Pulmonary artery endothelial cell (primary cell): ENCODE measurements around the gene ADAMTS7. TPM values are rescaled to one million over a fixed set of nuclear protein-coding genes. Genes with fewer than 3 reads are reported as not detected.
"Not testable (repeated sequence)": the region's sequence is repeated elsewhere in the genome, so short reads cannot be mapped to it uniquely, and the experiment has no call there.

ENCODE experiments used
- DNase-seq: peaks from one replicate; pipeline ENCODE4 v3.0.0-alpha.2; 2011; ENCODE audit warnings: low read depth, low spot score
- total RNA-seq: library from RNA; depleted of rRNA; stranded (reverse); fragments of >200 nt; gene quantifications from 2 replicates; pipeline ENCODE4 v1.2.3, GENCODE V29; 2014

Gene ADAMTS7
- total RNA-seq, 1 donor from 2014 or later = 6.6 TPM

DNA sequence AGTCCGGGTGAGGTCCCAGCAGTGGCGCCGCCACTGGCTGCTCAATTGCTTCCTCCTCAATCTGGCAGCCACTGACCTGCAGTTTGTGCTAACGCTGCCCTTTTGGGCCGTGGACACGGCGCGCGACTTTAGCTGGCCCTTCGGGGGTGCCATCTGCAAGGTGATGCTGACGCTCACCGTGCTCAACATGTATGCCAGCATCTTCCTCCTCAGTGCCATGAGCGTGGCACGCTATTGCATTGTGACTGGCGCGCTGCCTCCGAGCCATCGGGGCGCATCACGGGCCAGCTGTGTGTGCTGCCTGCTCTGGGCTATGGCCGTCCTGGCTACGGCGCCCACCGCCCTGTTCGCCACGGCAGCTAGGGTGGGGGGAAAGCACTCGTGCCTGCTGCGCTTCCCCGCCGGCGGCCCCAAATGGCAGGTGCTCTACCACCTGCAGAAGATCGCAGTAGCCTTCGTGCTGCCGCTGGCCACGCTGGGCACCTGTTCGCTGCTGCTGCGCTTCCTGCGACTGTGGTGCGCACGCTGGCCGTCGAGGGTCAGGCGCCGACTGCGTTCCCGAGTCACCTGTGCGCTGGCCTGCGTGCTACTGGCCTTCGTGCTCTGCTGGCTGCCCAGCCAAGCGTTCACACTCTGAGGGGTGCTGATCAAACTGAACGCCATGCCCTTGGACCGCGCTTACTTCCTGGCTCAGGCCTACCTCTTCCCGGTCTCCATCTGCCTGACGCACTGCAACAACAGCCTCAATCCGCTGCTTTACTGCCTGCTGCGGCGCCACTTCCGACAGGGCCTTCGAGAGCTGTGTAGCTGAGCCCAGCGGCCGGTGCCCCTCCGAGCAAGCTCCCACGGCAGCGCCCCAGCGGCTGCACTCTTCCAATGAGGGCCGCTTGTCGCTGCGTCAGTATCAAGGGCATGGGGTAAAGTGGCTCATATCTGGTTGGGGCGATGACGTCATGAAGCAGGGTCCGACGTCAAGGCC, 20.3 kb upstream of the ADAMTS7 start:
- DNase-seq = no peak

DNA sequence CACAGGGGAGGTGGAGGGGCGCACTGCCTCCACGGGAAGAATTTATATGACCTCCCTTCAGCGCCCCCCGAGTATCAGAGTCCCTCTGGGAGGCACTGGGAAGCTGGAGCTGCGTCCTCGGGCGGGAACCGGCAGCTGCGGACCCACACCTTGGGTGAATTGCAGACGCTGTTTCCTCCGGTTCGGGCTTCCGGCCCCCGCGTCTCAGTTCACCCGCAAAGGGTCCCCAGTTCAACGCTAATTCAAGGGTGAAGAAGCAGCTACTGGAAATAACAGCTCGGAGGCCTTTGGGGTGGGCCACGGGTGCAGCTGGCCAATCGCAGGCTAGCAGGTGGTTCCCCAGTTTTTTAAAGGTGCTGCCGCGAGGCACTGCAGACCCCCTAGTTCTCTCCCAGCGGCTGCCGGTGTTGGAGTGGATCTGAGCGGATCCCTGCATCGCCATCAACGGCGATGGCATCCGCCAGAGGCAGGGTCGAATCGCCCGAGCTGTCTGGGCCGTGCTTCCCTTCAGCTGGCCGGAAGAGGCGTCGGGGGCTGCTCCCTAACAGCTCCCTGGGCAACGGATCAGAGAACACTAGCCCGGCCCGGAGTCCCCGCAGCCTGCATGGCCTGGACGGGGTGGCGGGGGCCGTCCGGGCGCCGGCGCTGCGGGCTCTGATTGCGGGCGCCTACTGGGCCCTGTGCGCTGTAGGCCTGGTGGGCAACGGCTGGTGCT, 19.4 kb upstream of the ADAMTS7 start:
- no peak for DNase-seq

- no peak for DNase-seq
Observed at GRCh38 chr15:78828920-78829319, 17.7 kb upstream of the ADAMTS7 start.

- DNase-seq = no peak
Observed at GRCh38 chr15:78822514-78822913, 11.2 kb upstream of the ADAMTS7 start.

- no peak for DNase-seq
Observed at GRCh38 chr15:78811825-78812183, 540 bp upstream of the ADAMTS7 start.

- no peak for DNase-seq
Observed at GRCh38 chr15:78810362-78811123, 721 bp downstream of the ADAMTS7 start.

DNA sequence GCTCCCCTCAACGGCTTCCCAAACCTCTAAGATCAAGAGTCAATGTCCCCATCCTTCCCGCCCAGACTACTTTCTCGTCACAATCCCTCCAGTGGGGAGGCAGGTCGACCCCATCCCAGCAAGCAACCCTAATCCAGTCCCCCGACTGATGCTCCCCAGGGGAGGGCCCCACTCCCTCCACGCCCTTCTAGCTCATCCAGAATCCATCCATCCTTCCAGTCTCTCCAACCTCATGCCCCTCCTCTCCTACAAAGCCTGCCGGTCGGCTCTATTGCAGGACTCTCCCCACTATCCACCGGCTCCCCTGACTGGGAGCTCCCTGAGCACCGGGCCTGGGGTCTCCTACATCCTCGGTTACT, 1.3 kb downstream of the ADAMTS7 start:
- DNase-seq = no peak

GRCh38 chr15:78808550-78808949, 2.7 kb downstream of the ADAMTS7 start:
- DNase-seq = no peak

- no peak for DNase-seq
Observed at GRCh38 chr15:78807359-78807758, 3.9 kb downstream of the ADAMTS7 start.

- no peak for DNase-seq
Observed at GRCh38 chr15:78804391-78804792, 6.9 kb downstream of the ADAMTS7 start.

DNA sequence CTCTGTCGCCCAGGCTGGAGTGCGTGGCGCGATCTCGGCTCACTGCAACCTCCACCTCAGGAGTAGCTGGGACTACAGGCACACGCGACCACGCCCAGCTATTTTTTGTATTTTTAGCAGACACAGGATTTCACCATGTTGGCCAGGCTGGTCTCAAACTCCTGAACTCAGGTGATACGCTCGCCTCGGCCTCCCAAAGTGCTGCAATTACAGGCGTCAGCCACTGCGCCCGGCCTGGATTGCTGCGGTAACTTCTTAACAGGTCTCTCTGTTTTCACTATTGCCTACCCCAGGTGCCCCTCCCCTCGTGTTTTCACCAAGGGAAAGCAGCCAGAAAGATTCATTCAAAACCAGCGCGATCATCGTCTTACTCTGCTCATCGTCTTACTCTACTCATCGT, 10.5 kb downstream of the ADAMTS7 start:
- no peak for DNase-seq

GRCh38 chr15:78800189-78800588, 11.1 kb downstream of the ADAMTS7 start:
- no peak for DNase-seq

DNA sequence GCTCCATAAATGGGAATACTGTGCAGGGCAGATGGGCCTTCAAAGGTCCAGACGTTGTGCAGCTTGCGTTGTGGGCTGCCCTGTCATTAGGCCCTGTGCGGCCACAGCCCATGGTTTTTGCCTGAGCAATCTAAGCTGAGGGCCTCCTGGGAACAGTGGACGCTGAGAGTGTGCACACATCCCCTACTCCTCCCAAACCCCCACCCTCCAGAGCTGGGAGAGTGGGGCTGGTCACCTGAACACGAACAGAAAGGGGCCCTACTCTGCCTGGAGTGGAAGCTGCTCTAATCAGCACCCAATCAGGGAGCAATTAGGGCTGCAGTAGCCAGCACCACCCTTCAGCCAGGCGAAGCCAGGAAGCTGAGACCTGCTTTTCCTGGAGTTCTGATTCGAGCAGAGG, 12.2 kb downstream of the ADAMTS7 start:
- not testable (repeated sequence) for DNase-seq

- not testable (repeated sequence) for DNase-seq
Observed at GRCh38 chr15:78798355-78798754, 12.9 kb downstream of the ADAMTS7 start.

DNA sequence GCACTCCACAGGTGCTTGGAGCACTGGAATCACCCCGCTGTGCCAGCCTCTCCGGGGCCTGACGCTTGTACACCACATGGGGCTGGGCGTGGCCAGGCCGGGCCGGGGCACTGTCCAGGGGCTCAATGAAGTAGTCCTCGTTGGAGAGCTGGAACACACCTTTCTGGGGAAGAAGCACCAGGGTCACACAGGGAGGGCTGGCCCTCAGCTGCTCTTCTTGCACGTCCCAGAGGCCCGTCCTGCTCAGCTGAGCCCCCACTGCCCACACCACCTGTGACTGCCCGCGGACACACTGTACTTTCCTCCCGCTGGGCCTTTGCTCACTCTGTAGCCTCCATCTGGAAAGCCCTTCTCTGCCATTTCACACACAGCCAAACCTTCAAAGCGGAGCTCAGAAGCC, 13.3 kb downstream of the ADAMTS7 start:
- no peak for DNase-seq

GRCh38 chr15:78796510-78796909, 14.8 kb downstream of the ADAMTS7 start:
- DNase-seq = no peak

DNA sequence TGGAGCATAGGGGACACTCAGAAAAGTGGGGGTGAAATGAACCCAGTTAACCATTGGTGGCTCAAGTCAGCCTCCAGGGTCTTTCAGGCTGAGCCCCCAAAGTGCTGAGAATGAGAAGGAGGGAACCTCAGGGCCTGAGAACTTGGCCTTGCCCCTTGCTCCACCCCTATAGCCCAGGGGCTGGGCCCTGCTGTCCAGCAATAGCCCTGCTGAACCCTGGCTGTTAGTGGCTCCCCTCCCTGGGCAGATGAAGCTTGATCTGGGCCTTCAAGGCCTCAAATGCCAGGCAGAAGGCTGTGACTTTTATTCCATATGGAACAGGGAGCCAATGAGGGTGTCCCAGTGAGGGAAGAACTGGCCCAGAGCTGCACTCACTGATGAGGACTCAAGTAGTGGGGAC, 16.2 kb downstream of the ADAMTS7 start:
- DNase-seq = no peak

DNA sequence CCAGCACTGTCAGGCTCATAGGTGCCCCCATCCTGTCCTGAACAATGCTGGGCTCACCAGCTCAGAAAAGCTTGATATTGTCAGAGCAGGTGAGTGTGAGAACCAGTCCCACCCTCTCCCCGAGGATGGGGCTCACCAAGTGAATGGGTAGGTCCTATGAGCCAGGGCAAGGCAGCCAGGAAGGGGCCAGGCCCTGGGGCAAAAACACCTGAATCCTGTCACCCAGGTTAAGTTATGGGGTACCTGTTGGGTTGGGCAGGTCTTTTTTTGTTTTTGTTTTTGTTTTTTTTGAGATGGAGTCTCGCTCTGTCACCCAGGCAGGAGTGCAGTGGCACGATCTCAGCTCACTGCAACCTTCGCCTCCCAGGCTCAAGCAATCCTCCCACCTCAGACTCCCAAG, 16.8 kb downstream of the ADAMTS7 start:
- not testable (repeated sequence) for DNase-seq

- no peak for DNase-seq
Observed at GRCh38 chr15:78791357-78791756, 19.9 kb downstream of the ADAMTS7 start.

GRCh38 chr15:78790027-78790426, 21.2 kb downstream of the ADAMTS7 start:
- DNase-seq = no peak

GRCh38 chr15:78789615-78790014, 21.6 kb downstream of the ADAMTS7 start:
- DNase-seq = no peak
